Measurements from ENCODE around the gene GALR1. TPM values are rescaled to one million over a fixed set of nuclear protein-coding genes. Genes with fewer than 3 reads are reported as not detected.
A peak's percentile ranks its signal among the peaks of the same experiment; 100 is the strongest.

GALR1 gene
- total RNA-seq (under 1 TPM in 3 of 9 donors, not detected in 6; 0.04 to 0.08 (median 0.05) TPM), polyA plus RNA-seq (under 1 TPM; under 0.01 to 0.01 TPM)
- long read RNA-seq, donor 1 = 0 reads
- long read RNA-seq, donor 2 = 0 reads
- long read RNA-seq, donor 3 = 0 reads

DNA sequence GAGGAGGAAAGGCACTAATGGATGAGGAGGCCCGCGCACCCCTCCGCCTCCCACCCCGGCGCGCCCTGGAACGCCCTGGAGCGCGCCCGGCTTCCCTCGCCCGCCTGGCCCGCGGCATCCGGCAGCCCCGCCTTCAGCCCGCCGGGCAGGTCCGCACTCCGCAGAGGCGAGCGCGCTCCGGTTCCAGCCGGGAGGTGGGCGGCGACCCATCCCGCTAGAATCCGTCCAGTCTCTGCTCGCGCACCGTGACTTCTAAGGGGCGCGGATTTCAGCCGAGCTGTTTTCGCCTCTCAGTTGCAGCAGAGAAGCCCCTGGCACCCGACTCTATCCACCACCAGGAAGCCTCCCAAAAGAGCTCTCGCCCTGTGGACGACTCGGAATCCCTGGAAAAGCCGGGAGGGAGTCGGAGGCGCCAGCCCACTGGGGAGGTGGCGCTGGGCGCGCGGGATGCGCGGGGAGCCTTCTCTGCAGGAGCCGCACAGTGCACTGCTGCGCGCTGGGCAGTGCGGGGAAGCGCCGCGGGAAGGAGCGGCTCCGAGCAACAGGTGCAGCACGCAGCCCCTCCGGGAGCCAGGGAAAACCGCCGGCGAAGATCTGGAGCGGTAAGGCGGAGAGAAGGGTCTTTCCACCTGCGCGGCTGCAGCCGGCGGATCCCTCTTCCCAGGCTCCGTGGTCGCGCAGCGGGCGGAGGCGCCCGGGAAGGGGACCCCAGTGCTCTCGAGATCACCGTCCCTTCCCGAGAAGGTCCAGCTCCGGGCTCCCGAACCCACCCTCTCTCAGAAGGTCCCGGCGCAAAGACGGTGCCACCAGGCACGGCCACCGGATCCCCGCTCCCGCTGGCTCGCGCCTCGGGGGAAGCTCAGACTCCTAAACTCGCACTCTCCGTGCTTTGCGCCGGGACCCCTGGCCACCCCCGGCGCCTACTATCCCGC is at the start of gene GALR1:
Gene GALR1 (plus strand): TSS at position 280 of the 932 bp plus-strand sequence. CDS start 701 bp downstream, outside the sequence.
- TF ChIP-seq, protein P1, sequence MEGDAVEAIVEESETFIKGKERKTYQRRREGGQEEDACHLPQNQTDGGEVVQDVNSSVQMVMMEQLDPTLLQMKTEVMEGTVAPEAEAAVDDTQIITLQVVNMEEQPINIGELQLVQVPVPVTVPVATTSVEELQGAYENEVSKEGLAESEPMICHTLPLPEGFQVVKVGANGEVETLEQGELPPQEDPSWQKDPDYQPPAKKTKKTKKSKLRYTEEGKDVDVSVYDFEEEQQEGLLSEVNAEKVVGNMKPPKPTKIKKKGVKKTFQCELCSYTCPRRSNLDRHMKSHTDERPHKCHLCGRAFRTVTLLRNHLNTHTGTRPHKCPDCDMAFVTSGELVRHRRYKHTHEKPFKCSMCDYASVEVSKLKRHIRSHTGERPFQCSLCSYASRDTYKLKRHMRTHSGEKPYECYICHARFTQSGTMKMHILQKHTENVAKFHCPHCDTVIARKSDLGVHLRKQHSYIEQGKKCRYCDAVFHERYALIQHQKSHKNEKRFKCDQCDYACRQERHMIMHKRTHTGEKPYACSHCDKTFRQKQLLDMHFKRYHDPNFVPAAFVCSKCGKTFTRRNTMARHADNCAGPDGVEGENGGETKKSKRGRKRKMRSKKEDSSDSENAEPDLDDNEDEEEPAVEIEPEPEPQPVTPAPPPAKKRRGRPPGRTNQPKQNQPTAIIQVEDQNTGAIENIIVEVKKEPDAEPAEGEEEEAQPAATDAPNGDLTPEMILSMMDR (IDR thresholded peaks at IDR 0.05) = no peak
- TF ChIP-seq POLR2A (IDR thresholded peaks at IDR 0.05) = no peak
- H3K4me1 ChIP-seq = peaks cover 0 to 26% (median 5%) of the 10 kb centered on the region in 12 donors
- H3K27ac ChIP-seq = no peak within 1 kb of the TSS
- H3K9me3 ChIP-seq = peaks cover 0 to 17% (median 0%) of the 10 kb centered on the region in 12 donors
- whole genome bisulfite sequencing, 4 donors = 1 to 2% (median 1%) methylated on average over 48 to 98 of the region's 98 CpGs
- H3K36me3 ChIP-seq = no peaks in the 10 kb centered on the region
- peak in 2 of 4 donors; percentile 46 to 58 for ATAC-seq
- DNase-seq = no peak
- peaks cover 23 to 83% (median 52%) of the 10 kb centered on the region in 9 donors for H3K27me3 ChIP-seq
- peak within 1 kb of the TSS; percentile 14 to 56 (median 42) for H3K4me3 ChIP-seq
- intact Hi-C loops (cut with DNase I) = no loop called here

DNA sequence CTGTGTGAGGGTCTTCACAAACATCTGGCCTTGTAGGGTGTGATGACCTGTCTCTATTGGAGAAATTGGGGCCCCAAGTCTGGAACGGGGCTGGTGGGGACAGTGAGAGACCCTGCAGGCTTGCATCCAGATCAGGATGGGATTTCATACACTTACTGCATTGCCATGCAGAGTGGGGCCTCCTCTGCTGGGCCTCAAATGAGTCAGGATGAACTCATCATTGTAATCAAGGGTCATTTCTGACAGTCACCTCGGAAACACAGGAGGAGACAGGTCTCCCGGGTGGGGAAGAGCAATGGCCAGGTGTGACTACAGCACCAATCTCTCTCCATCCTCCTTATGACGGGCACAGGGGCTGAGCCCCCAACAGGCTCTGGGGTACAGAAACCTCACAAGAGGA is 48.1 kb upstream of the GALR1 start:
- H3K36me3 ChIP-seq = no peaks in the 10 kb centered on the region
- H3K27ac ChIP-seq = no peak overlapping the region
- H3K4me3 ChIP-seq = no peak overlapping the region
- TF ChIP-seq, protein P1 (IDR thresholded peaks at IDR 0.05) = no peak
- no peak for TF ChIP-seq POLR2A (IDR thresholded peaks at IDR 0.05)
- intact Hi-C loops (cut with DNase I) = loop anchor here in 2 of 10 donors (10.0 kb wide), 2 partner anchors 67 to 117 kb away; partner anchors contain the start of gene MBP (in 1 of the 2)
- no peak for DNase-seq
- no peak for ATAC-seq
- H3K27me3 ChIP-seq = peaks cover 0 to 3% (median 0%) of the 10 kb centered on the region in 9 donors
- H3K9me3 ChIP-seq = no peaks in the 10 kb centered on the region
- WGBS, 4 donors = 73 to 95% (median 90%) methylated on average over 4 of the region's 4 CpGs
- peaks cover 0 to 13% (median 0%) of the 10 kb centered on the region in 12 donors for H3K4me1 ChIP-seq

- intact Hi-C loops (cut with DNase I) = loop anchor here in 2 of 10 donors (10.0 kb wide), 2 partner anchors 68 to 118 kb away; partner anchors contain the start of gene MBP (in 1 of the 2)
- WGBS, 4 donors = 79 to 92% (median 84%) methylated on average over 7 of the region's 7 CpGs
- no peak for TF ChIP-seq POLR2A (IDR thresholded peaks at IDR 0.05)
- TF ChIP-seq, protein P1 (IDR thresholded peaks at IDR 0.05) = no peak
- Histone ChIP-seq H3K9me3 (no peaks in the 10 kb centered on the region), H3K4me1 (peaks cover 0 to 18% (median 3%) of the 10 kb centered on the region in 12 donors), H3K27me3 (peaks cover 0 to 3% (median 0%) of the 10 kb centered on the region in 9 donors), H3K27ac (no peak overlapping the region), H3K4me3 (no peak overlapping the region), H3K36me3 (no peaks in the 10 kb centered on the region)
- no peak for DNase-seq
- no peak for ATAC-seq
Observed at GRCh38 chr18:77202329-77202728, 47.3 kb upstream of the GALR1 start.

DNA sequence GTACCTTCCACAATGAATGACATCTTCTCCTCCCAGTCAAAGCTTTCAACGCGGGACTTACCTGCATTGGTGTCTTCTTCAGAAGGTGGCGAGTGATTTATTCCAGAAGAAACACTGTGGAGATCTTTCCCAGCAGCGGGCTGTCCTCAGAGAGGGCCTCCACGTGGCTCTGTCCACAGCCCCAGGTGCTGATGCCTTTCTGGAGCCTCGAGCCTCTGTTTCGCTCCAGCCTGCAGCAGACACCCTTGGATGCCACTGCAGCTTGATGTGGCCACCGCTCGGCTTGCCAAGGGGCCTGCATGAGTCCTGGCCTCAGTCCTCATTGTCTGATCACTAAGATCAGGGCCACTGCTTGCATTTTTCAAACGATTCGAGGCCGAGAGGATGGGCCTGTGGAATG is 46.6 kb upstream of the GALR1 start:
- H3K36me3 ChIP-seq = no peaks in the 10 kb centered on the region
- peaks cover 0 to 25% (median 11%) of the 10 kb centered on the region in 12 donors for H3K4me1 ChIP-seq
- H3K4me3 ChIP-seq = no peak overlapping the region
- intact Hi-C loops (cut with DNase I) = loop anchor here in 2 of 10 donors (10.0 kb wide), 2 partner anchors 68 to 118 kb away; partner anchors contain the start of gene MBP (in 1 of the 2)
- ATAC-seq (peak in 1 of 4 donors; percentile 41), DNase-seq (no peak)
- H3K9me3 ChIP-seq = no peaks in the 10 kb centered on the region
- no peak overlapping the region for H3K27ac ChIP-seq
- no peak for TF ChIP-seq POLR2A (IDR thresholded peaks at IDR 0.05)
- TF ChIP-seq, protein P1 (IDR thresholded peaks at IDR 0.05) = no peak
- H3K27me3 ChIP-seq = peaks cover 0 to 3% (median 0%) of the 10 kb centered on the region in 9 donors
- 59 to 68% (median 63%) methylated on average over 12 of the region's 12 CpGs for WGBS, 4 donors

Measured in heart left ventricle (tissue), 16 donors.